GM12878 (cell line): ENCODE data around the gene DTD2.

Experiments
- CREM ChIP-seq: IDR thresholded peaks from 2 replicates; pipeline ENCODE4 v1.6.1; 2014; ENCODE audit warnings: antibody characterized with exemption, low read depth
- ESRRA ChIP-seq: IDR thresholded peaks from 2 replicates; pipeline ENCODE4 v1.6.1; 2012; ENCODE audit warnings: mild to moderate bottlenecking, low read length, improper control_type of control experiment
- POLR2A ChIP-seq: IDR thresholded peaks from 2 replicates; pipeline ENCODE4 v1.6.1; 2011; ENCODE audit warnings: low read depth, mild to moderate bottlenecking, low read length
- USF2 ChIP-seq: IDR thresholded peaks from 2 replicates; pipeline ENCODE4 v1.6.1; 2011; ENCODE audit warnings: low read depth, low read length, improper control_type of control experiment, borderline replicate concordance
- WRNIP1 ChIP-seq: IDR thresholded peaks from 2 replicates; pipeline ENCODE4 v1.6.1; 2011; ENCODE audit warnings: low read depth, low read length, improper control_type of control experiment, borderline replicate concordance
- ZNF217 ChIP-seq: fragments of 450-650 bp; IDR thresholded peaks from 2 replicates; pipeline ENCODE4 v1.6.1; 2017; ENCODE audit warnings: antibody characterized with exemption, mild to moderate bottlenecking
- ZNF384 ChIP-seq: IDR thresholded peaks from 2 replicates; pipeline ENCODE4 v1.6.1; 2012; ENCODE audit warnings: low read depth, mild to moderate bottlenecking, low read length, improper control_type of control experiment, borderline replicate concordance

GRCh38 chr14:31477248-31477647, 19.9 kb upstream of the DTD2 start:
- TF ChIP-seq USF2 (no peak), POLR2A (no peak), WRNIP1 (no peak), ESRRA (no peak), CREM (no peak), ZNF384 (no peak), ZNF217 (no peak)
